Heart left ventricle (tissue), 13 donors: ENCODE measurements around the gene GAK.

Source experiments
- CTCF ChIP-seq, 12 donors: fragments of 200-600 bp; sonication (generic) in 4 of 12; IDR thresholded peaks; one replicate each; pipeline versions ENCODE4 v1.5.0 to v1.8.0; 2018 to 2022; ENCODE audit warnings: antibody characterized with exemption in 12 of 12, mild to moderate bottlenecking in 5 of 12
- POLR2A ChIP-seq, 2 donors: fragments of 450-650 bp; IDR thresholded peaks; one replicate each; pipeline ENCODE4 v1.6.1; 2017; ENCODE audit warnings: antibody characterized with exemption in 2 of 2, mild to moderate bottlenecking in 2 of 2, moderate library complexity in 2 of 2
- donor health status: ischemic (EF 13 %, LVEDD 7.1; RV severe dilation, severe dysfunction).
- donor health status: DM: no; HTN: yes; CAD: no.
- donor health status: DM: no; HTN: no; CAD: no.
- donor health status: ischemic (EF 25% LVEDD 6.9; RV normal size, moderate dysfunction).
- donor health status: ischemic (EF 25% LVEDD 5.7; RV mildly dilated, moderate dysfunction).
- donor health status: ischemic (EF 35%, LVEDD 5.7; RV mildly dilated, moderate dysfunction).
- donor health status: nonischemic (EF 11% LVEDD 7.7; RV severe dilation, severe dysfunction).
- donor health status: DM: yes; HTN: yes; CAD: no.
- donor health status: PGD.
- donor health status: ischemic (EF 29% LVEDD 5.4; RV normal size, mild dysfunction).
- donor health status: nonischemic (EF 23%, LVEDD 6.1; RV moderate dilation, normal function).

- TF ChIP-seq CTCF (IDR thresholded peaks at IDR 0.05): no peak
- no peak for TF ChIP-seq POLR2A (IDR thresholded peaks at IDR 0.05)
Observed at GRCh38 chr4:851701-852430, 80.2 kb downstream of the GAK start.
